ENCODE measurements around the gene OR13J1.

GRCh38 chr9:35831040-35831439, 39.2 kb downstream of the OR13J1 start:
- TF ChIP-seq, protein P1, sequence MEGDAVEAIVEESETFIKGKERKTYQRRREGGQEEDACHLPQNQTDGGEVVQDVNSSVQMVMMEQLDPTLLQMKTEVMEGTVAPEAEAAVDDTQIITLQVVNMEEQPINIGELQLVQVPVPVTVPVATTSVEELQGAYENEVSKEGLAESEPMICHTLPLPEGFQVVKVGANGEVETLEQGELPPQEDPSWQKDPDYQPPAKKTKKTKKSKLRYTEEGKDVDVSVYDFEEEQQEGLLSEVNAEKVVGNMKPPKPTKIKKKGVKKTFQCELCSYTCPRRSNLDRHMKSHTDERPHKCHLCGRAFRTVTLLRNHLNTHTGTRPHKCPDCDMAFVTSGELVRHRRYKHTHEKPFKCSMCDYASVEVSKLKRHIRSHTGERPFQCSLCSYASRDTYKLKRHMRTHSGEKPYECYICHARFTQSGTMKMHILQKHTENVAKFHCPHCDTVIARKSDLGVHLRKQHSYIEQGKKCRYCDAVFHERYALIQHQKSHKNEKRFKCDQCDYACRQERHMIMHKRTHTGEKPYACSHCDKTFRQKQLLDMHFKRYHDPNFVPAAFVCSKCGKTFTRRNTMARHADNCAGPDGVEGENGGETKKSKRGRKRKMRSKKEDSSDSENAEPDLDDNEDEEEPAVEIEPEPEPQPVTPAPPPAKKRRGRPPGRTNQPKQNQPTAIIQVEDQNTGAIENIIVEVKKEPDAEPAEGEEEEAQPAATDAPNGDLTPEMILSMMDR (conservative IDR thresholded peaks at IDR 0.05; ENCODE audit: low read depth, low read length): no peak
- no peak for TF ChIP-seq EZH2 (IDR thresholded peaks at IDR 0.05; ENCODE audit: borderline replicate concordance, low read depth, low read length, poor library complexity, severe bottlenecking)

All from A673 (cell line).